GM21619 (cell line): ENCODE data around the gene ABCB4.
A peak's percentile ranks its signal among the peaks of the same experiment; 100 is the strongest.
"Not testable (repeated sequence)": the region's sequence is repeated elsewhere in the genome, so short reads cannot be mapped to it uniquely, and the experiment has no call there.

Experiments used
- ATAC-seq: cut with Tn5 transposase; IDR thresholded peaks from one replicate; pipeline ENCODE4 v1.9.1; 2021; ENCODE audit not compliant: unreplicated experiment

ABCB4 gene

GRCh38 chr7:87479951-87480350 lies 4.5 kb upstream of the ABCB4 start:
- no peak for ATAC-seq

GRCh38 chr7:87476179-87476557 lies 688 bp upstream of the ABCB4 start:
- ATAC-seq: no peak

- peak; percentile 69 for ATAC-seq
Observed at GRCh38 chr7:87474533-87475358, 734 bp downstream of the ABCB4 start.

GRCh38 chr7:87473986-87474385 lies 1.5 kb downstream of the ABCB4 start:
- peak; percentile 7 for ATAC-seq

- ATAC-seq: no peak
Observed at GRCh38 chr7:87473192-87473591, 2.3 kb downstream of the ABCB4 start.

GRCh38 chr7:87471473-87471872 lies 4.0 kb downstream of the ABCB4 start:
- no peak for ATAC-seq

GRCh38 chr7:87469204-87469603 lies 6.3 kb downstream of the ABCB4 start:
- not testable (repeated sequence) for ATAC-seq

GRCh38 chr7:87465534-87465880 lies 10.0 kb downstream of the ABCB4 start:
- ATAC-seq: not testable (repeated sequence)

- not testable (repeated sequence) for ATAC-seq
Observed at GRCh38 chr7:87464830-87465533, 10.5 kb downstream of the ABCB4 start.

GRCh38 chr7:87463982-87464381 lies 11.5 kb downstream of the ABCB4 start:
- no peak for ATAC-seq

GRCh38 chr7:87460444-87460843 lies 15.0 kb downstream of the ABCB4 start:
- ATAC-seq: not testable (repeated sequence)

GRCh38 chr7:87459941-87460340 lies 15.5 kb downstream of the ABCB4 start:
- no peak for ATAC-seq

- ATAC-seq: no peak
Observed at GRCh38 chr7:87458148-87458547, 17.3 kb downstream of the ABCB4 start.

GRCh38 chr7:87456247-87456646 lies 19.2 kb downstream of the ABCB4 start:
- no peak for ATAC-seq

- ATAC-seq: no peak
Observed at GRCh38 chr7:87452279-87452678, 23.2 kb downstream of the ABCB4 start.

- no peak for ATAC-seq
Observed at GRCh38 chr7:87451187-87451586, 24.3 kb downstream of the ABCB4 start.

- ATAC-seq: no peak
Observed at GRCh38 chr7:87450706-87451105, 24.8 kb downstream of the ABCB4 start.

GRCh38 chr7:87448388-87448787 lies 27.1 kb downstream of the ABCB4 start:
- ATAC-seq: no peak

- no peak for ATAC-seq
Observed at GRCh38 chr7:87447116-87447635, 28.3 kb downstream of the ABCB4 start.

GRCh38 chr7:87445897-87446296 lies 29.6 kb downstream of the ABCB4 start:
- ATAC-seq: peak; percentile 84

GRCh38 chr7:87435546-87435945 lies 39.9 kb downstream of the ABCB4 start:
- ATAC-seq: no peak

GRCh38 chr7:87432536-87432935 lies 42.9 kb downstream of the ABCB4 start:
- no peak for ATAC-seq
